GM12878 (cell line): ENCODE data around the gene IL19. TPM values are rescaled to one million over a fixed set of nuclear protein-coding genes. Genes with fewer than 3 reads are reported as not detected.

ENCODE experiments used
- CREM ChIP-seq: IDR thresholded peaks from 2 replicates; pipeline ENCODE4 v1.6.1; 2014; ENCODE audit warnings: antibody characterized with exemption, low read depth
- ETV6 ChIP-seq, 2 experiments: fragments of 450-650 bp in 1 of 2; IDR thresholded peaks in 1 of 2; conservative IDR thresholded peaks in 1 of 2; 2 replicates each; pipeline ENCODE4 v1.6.1; 2014; ENCODE audit warnings: antibody characterized with exemption in 1 of 2, borderline replicate concordance in 1 of 2, low read depth in 1 of 2, mild to moderate bottlenecking in 1 of 2, moderate library complexity in 1 of 2
- IKZF1 ChIP-seq: fragments of 450-650 bp; conservative IDR thresholded peaks from 2 replicates; pipeline ENCODE4 v1.6.1; 2017; ENCODE audit warnings: antibody characterized with exemption, mild to moderate bottlenecking
- MEF2A ChIP-seq: IDR thresholded peaks from 2 replicates; pipeline ENCODE4 v1.6.1; 2011; ENCODE audit warnings: low read depth, mild to moderate bottlenecking, low read length, moderate library complexity; ENCODE audit not compliant: insufficient read depth
- NBN ChIP-seq: fragments of 450-650 bp; IDR thresholded peaks from 2 replicates; pipeline ENCODE4 v1.6.1; 2016
- POLR2A ChIP-seq: IDR thresholded peaks from 2 replicates; pipeline ENCODE4 v1.6.1; 2011; ENCODE audit warnings: low read depth, mild to moderate bottlenecking, low read length
- POLR2AphosphoS5 ChIP-seq: IDR thresholded peaks from 2 replicates; pipeline ENCODE4 v1.6.1; 2011; ENCODE audit warnings: mild to moderate bottlenecking, low read length, inconsistent platforms
- SMAD1 ChIP-seq: fragments of 450-650 bp; IDR thresholded peaks from 2 replicates; pipeline ENCODE4 v1.6.1; 2018; ENCODE audit warnings: mild to moderate bottlenecking, low read depth; ENCODE audit not compliant: partially characterized antibody
- SMAD5 ChIP-seq: IDR thresholded peaks from 2 replicates; pipeline ENCODE4 v1.6.1; 2016; ENCODE audit warnings: antibody characterized with exemption, low read depth
- SMC3 ChIP-seq: IDR thresholded peaks from 2 replicates; pipeline ENCODE4 v1.6.1; 2011; ENCODE audit warnings: low read length, improper control_type of control experiment, borderline replicate concordance
- SPI1 ChIP-seq: IDR thresholded peaks from 2 replicates; pipeline ENCODE4 v1.6.1; 2011; ENCODE audit warnings: low read depth, mild to moderate bottlenecking, low read length, moderate library complexity, borderline replicate concordance; ENCODE audit not compliant: insufficient read depth
- TAF1 ChIP-seq: IDR thresholded peaks from 2 replicates; pipeline ENCODE4 v1.6.1; 2011; ENCODE audit warnings: mild to moderate bottlenecking, low read depth, low read length, borderline replicate concordance
- TCF3 ChIP-seq: IDR thresholded peaks from 2 replicates; pipeline ENCODE4 v1.6.1; 2012; ENCODE audit warnings: low read depth, mild to moderate bottlenecking, low read length, borderline replicate concordance; ENCODE audit not compliant: insufficient read depth
- YY1 ChIP-seq: IDR thresholded peaks from 2 replicates; pipeline ENCODE4 v1.6.1; 2011; ENCODE audit warnings: low read depth, mild to moderate bottlenecking, low read length
- ZNF274 ChIP-seq: IDR thresholded peaks from one replicate; pipeline ENCODE4 v1.8.0; 2011; ENCODE audit not compliant: insufficient read length, insufficient read depth
- polyA plus RNA-seq, 11 experiments: library from polyadenylated mRNA; depleted of rRNA in 4 of 11; unstranded in 6 of 11; stranded (reverse) in 5 of 11; fragments of >200 nt; fragmentation: Nextera tagmentation in 4 of 11; fragmentation: Illumina TruSeq in 1 of 11; extraction: Ambion mirVana in 4 of 11; extraction: Trizol in 1 of 11; gene quantifications; 1 replicate in 1 of 11; 2 replicates in 10 of 11; pipeline versions ENCODE4 v1.2.1 to v1.2.3, GENCODE V29; 2011 to 2016; ENCODE audit warnings: inconsistent platforms in 2 of 11, missing spikeins in 2 of 11, low read depth in 1 of 11
- total RNA-seq, 4 experiments: library from RNA; depleted of rRNA in 3 of 4; stranded (reverse); fragments of >200 nt in 3 of 4; fragmentation: Illumina TruSeq in 1 of 4; extraction: Trizol in 1 of 4; gene quantifications; 2 replicates each; pipeline versions ENCODE4 v1.2.1 to v1.2.3, GENCODE V29; 2013 to 2021
- TF ChIP-seq, protein P1 (sequence below): fragments of 450-650 bp; formaldehyde crosslinking; IDR thresholded peaks from 2 replicates; pipeline ENCODE4 v1.5.0; 2022; ENCODE audit warnings: mild to moderate bottlenecking, missing genetic modification characterization
- TF ChIP-seq, protein P2 (sequence below): fragments of 450-650 bp; formaldehyde crosslinking; IDR thresholded peaks from 2 replicates; pipeline ENCODE4 v1.4.0; 2022; ENCODE audit warnings: mild to moderate bottlenecking, moderate library complexity
- TF ChIP-seq, protein P3 (sequence below): fragments of 450-650 bp; IDR thresholded peaks from 2 replicates; pipeline ENCODE4 v1.6.1; 2017; ENCODE audit warnings: borderline replicate concordance
- TF ChIP-seq, protein P4 (sequence below): IDR thresholded peaks from 2 replicates; pipeline ENCODE4 v1.6.1; 2011; ENCODE audit warnings: low read depth, low read length, improper control_type of control experiment, borderline replicate concordance

IL19 gene
- total and polyA plus RNA-seq, 10 of the 15 experiments (the other 5 are each of a cell fraction or from before 2014, with no cell fraction given) = 0.10 to 0.73 (median 0.28) TPM; not detected in 6

DNA sequence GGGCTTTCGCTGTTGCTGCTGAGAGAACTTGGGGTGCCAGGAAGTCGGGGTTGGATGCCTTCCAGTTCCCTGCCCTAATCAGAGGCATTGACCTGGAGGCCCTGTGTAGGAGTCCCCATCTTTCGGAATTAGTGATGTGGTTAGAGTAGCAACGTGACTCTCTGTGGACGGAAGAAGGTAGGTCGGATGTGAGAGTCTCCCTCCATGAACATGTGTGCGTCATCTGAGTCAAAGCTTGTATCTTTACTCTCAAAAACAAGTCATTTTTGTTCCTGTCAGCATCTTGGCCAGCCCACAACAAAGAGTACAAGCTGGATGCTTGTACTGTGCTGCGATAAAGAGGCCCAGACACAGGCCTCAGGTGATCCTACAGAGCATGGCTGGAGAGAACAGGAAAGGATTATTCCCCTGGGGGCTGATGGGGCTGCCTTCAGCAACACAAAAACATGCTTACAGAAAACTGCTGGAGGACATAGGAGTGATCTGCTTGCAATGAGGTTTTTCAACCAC, 32.7 kb downstream of the IL19 start (continued):
- TF ChIP-seq, protein P1, sequence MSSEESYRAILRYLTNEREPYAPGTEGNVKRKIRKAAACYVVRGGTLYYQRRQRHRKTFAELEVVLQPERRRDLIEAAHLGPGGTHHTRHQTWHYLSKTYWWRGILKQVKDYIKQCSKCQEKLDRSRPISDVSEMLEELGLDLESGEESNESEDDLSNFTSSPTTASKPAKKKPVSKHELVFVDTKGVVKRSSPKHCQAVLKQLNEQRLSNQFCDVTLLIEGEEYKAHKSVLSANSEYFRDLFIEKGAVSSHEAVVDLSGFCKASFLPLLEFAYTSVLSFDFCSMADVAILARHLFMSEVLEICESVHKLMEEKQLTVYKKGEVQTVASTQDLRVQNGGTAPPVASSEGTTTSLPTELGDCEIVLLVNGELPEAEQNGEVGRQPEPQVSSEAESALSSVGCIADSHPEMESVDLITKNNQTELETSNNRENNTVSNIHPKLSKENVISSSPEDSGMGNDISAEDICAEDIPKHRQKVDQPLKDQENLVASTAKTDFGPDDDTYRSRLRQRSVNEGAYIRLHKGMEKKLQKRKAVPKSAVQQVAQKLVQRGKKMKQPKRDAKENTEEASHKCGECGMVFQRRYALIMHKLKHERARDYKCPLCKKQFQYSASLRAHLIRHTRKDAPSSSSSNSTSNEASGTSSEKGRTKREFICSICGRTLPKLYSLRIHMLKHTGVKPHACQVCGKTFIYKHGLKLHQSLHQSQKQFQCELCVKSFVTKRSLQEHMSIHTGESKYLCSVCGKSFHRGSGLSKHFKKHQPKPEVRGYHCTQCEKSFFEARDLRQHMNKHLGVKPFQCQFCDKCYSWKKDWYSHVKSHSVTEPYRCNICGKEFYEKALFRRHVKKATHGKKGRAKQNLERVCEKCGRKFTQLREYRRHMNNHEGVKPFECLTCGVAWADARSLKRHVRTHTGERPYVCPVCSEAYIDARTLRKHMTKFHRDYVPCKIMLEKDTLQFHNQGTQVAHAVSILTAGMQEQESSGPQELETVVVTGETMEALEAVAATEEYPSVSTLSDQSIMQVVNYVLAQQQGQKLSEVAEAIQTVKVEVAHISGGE (CRISPR knock-in tag) = no peak
- TF ChIP-seq YY1 (peak; percentile 62; the same call in 1 of the 2 replicates), SMAD5 (no peak), NBN (peak; percentile 99), SMC3 (no peak), POLR2A (peak; percentile 26; the same call in 1 of the 2 replicates), SPI1 (peak; percentile 24; the same call in 1 of the 2 replicates), TCF3 (peak; percentile 90; the same call in 1 of the 2 replicates), ETV6 (conservative IDR thresholded peaks at IDR 0.05 in 1 of 2, IDR thresholded peaks at IDR 0.05 in 1 of 2; ENCODE audit: borderline replicate concordance in 1 of 2, low read depth in 1 of 2) (peak in 1 of 2 experiments; percentile 98; a peak in 2 of 4 replicates), IKZF1 (peak; percentile 98), SMAD1 (peak; percentile 87), POLR2AphosphoS5 (0 out of 2 replicates have a peak, but pooled peaks have one; percentile 41), MEF2A (peak; percentile 79), TAF1 (no peak), CREM (peak; percentile 98), ZNF274 (no peak)
- TF ChIP-seq, protein P2, sequence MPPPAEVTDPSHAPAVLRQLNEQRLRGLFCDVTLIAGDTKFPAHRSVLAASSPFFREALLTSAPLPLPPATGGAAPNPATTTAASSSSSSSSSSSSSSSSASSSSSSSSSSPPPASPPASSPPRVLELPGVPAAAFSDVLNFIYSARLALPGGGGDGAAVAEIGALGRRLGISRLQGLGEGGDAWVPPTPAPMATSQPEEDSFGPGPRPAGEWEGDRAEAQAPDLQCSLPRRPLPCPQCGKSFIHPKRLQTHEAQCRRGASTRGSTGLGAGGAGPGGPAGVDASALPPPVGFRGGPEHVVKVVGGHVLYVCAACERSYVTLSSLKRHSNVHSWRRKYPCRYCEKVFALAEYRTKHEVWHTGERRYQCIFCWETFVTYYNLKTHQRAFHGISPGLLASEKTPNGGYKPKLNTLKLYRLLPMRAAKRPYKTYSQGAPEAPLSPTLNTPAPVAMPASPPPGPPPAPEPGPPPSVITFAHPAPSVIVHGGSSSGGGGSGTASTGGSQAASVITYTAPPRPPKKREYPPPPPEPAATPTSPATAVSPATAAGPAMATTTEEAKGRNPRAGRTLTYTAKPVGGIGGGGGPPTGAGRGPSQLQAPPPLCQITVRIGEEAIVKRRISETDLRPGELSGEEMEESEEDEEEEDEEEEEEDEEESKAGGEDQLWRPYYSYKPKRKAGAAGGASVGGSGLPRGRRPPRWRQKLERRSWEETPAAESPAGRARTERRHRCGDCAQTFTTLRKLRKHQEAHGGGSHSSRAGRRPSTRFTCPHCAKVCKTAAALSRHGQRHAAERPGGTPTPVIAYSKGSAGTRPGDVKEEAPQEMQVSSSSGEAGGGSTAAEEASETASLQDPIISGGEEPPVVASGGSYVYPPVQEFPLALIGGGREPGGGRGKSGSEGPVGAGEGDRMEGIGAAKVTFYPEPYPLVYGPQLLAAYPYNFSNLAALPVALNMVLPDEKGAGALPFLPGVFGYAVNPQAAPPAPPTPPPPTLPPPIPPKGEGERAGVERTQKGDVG (CRISPR knock-in tag) = no peak
- TF ChIP-seq, protein P3, sequence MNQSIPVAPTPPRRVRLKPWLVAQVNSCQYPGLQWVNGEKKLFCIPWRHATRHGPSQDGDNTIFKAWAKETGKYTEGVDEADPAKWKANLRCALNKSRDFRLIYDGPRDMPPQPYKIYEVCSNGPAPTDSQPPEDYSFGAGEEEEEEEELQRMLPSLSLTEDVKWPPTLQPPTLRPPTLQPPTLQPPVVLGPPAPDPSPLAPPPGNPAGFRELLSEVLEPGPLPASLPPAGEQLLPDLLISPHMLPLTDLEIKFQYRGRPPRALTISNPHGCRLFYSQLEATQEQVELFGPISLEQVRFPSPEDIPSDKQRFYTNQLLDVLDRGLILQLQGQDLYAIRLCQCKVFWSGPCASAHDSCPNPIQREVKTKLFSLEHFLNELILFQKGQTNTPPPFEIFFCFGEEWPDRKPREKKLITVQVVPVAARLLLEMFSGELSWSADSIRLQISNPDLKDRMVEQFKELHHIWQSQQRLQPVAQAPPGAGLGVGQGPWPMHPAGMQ = no peak
- TF ChIP-seq, protein P4, sequence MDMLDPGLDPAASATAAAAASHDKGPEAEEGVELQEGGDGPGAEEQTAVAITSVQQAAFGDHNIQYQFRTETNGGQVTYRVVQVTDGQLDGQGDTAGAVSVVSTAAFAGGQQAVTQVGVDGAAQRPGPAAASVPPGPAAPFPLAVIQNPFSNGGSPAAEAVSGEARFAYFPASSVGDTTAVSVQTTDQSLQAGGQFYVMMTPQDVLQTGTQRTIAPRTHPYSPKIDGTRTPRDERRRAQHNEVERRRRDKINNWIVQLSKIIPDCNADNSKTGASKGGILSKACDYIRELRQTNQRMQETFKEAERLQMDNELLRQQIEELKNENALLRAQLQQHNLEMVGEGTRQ = peak; percentile 37; the same call in 1 of the 2 replicates
